HepG2 (cell line): ENCODE data around the gene NUP93. TPM values are rescaled to one million over a fixed set of nuclear protein-coding genes. Genes with fewer than 3 reads are reported as not detected.

Source experiments
- CREB3 ChIP-seq: sonication (generic); formaldehyde crosslinking; IDR thresholded peaks from 2 replicates; pipeline ENCODE4 v1.5.0; 2020; ENCODE audit warnings: missing genetic modification reagents
- ELF3 ChIP-seq: IDR thresholded peaks from 2 replicates; pipeline ENCODE4 v1.6.1; 2016; ENCODE audit warnings: missing genetic modification reagents, missing compliant biosample characterization
- HIC2 ChIP-seq: sonication (generic); formaldehyde crosslinking; IDR thresholded peaks from 2 replicates; pipeline ENCODE4 v1.9.0; 2022; ENCODE audit warnings: low read depth, missing genetic modification reagents
- HNRNPL ChIP-seq: fragments of 200-400 bp; formaldehyde crosslinking; IDR thresholded peaks from 2 replicates; pipeline ENCODE4 v1.6.1; 2017; ENCODE audit warnings: mild to moderate bottlenecking, low read depth, low read length
- ISL2 ChIP-seq: sonication (generic); formaldehyde crosslinking; IDR thresholded peaks from 2 replicates; pipeline ENCODE4 v1.5.0; 2020; ENCODE audit warnings: missing genetic modification reagents
- LCORL ChIP-seq, 2 experiments: fragments of 450-650 bp in 1 of 2; sonication (generic) in 1 of 2; formaldehyde crosslinking in 1 of 2; IDR thresholded peaks; 2 replicates each; pipeline versions ENCODE4 v1.5.0 to v1.6.1; 2017 to 2020; ENCODE audit warnings: antibody characterized with exemption in 1 of 2, missing genetic modification reagents in 1 of 2
- MAFF ChIP-seq: IDR thresholded peaks from 2 replicates; pipeline ENCODE4 v1.6.1; 2011; ENCODE audit warnings: low read depth, low read length, improper control_type of control experiment
- MAFG ChIP-seq: sonication (generic); formaldehyde crosslinking; IDR thresholded peaks from 2 replicates; pipeline ENCODE4 v1.5.1; 2020; ENCODE audit warnings: mild to moderate bottlenecking, missing genetic modification reagents
- MAFK ChIP-seq, 2 experiments: IDR thresholded peaks in 1 of 2; conservative IDR thresholded peaks in 1 of 2; 2 replicates each; pipeline ENCODE4 v1.6.1; 2011; ENCODE audit warnings: improper control_type of control experiment in 2 of 2, low read length in 2 of 2
- NFATC3 ChIP-seq: sonication (generic); formaldehyde crosslinking; IDR thresholded peaks from 2 replicates; pipeline ENCODE4 v1.5.1; 2020; ENCODE audit warnings: mild to moderate bottlenecking, missing genetic modification reagents
- RAD21 ChIP-seq: fragments of 450-650 bp; formaldehyde crosslinking; IDR thresholded peaks from 2 replicates; pipeline ENCODE4 v1.5.0; 2020; ENCODE audit warnings: mild to moderate bottlenecking
- USF2 ChIP-seq, 2 experiments: sonication (generic) in 1 of 2; formaldehyde crosslinking in 1 of 2; IDR thresholded peaks; 2 replicates each; pipeline versions ENCODE4 v1.5.1 to v1.6.1; 2011 to 2020; ENCODE audit warnings: borderline replicate concordance in 1 of 2, low read depth in 1 of 2, low read length in 1 of 2, mild to moderate bottlenecking in 1 of 2, missing genetic modification reagents in 1 of 2, moderate library complexity in 1 of 2
- ZBTB33 ChIP-seq: sonication (generic); formaldehyde crosslinking; IDR thresholded peaks from 2 replicates; pipeline ENCODE4 v1.4.0; 2020; ENCODE audit warnings: missing genetic modification reagents
- ZBTB43 ChIP-seq: sonication (generic); formaldehyde crosslinking; conservative IDR thresholded peaks from 2 replicates; pipeline ENCODE4 v1.4.0; 2020; ENCODE audit warnings: missing genetic modification reagents
- ZNF18 ChIP-seq: sonication (generic); formaldehyde crosslinking; IDR thresholded peaks from 2 replicates; pipeline ENCODE4 v1.8.0; 2022; ENCODE audit warnings: mild to moderate bottlenecking, missing genetic modification reagents; ENCODE audit not compliant: insufficient replicate concordance
- ZNF704 ChIP-seq: sonication (generic); formaldehyde crosslinking; IDR thresholded peaks from 2 replicates; pipeline ENCODE4 v1.8.1; 2023; ENCODE audit warnings: mild to moderate bottlenecking, inconsistent platforms, moderate library complexity, missing genetic modification reagents, borderline replicate concordance
- polyA plus RNA-seq, 8 experiments: library from polyadenylated mRNA; depleted of rRNA in 3 of 8; stranded (reverse) in 7 of 8; unstranded in 1 of 8; fragments of >200 nt; fragmentation: Illumina TruSeq in 4 of 8; extraction: Trizol in 4 of 8; gene quantifications; 2 replicates each; pipeline versions ENCODE4 v1.2.1 to v1.2.3, GENCODE V29; 2011 to 2016; ENCODE audit warnings: low read depth in 4 of 8, missing spikeins in 1 of 8, mixed read lengths in 1 of 8; ENCODE audit not compliant: insufficient read depth in 1 of 8
- total RNA-seq, 5 experiments: library from RNA; depleted of rRNA; stranded (reverse); fragments of >200 nt; fragmentation: Illumina TruSeq; extraction: Trizol; gene quantifications; 2 replicates each; pipeline ENCODE4 v1.2.3, GENCODE V29; 2016; ENCODE audit warnings: low read depth in 1 of 5

NUP93 gene
- total and polyA plus RNA-seq, 2 of the 13 experiments (the other 11 are each of a cell fraction or from before 2014, with no cell fraction given) = 58.5 to 140 TPM

GRCh38 chr16:56789360-56789759 is 59.4 kb downstream of the NUP93 start (continued):
- TF ChIP-seq LCORL (IDR thresholded peaks at IDR 0.05) (no peak), LCORL (CRISPR knock-in tag; IDR thresholded peaks at IDR 0.05) (no peak), MAFG (peak; percentile 96), HIC2 (CRISPR knock-in tag) (0 out of 2 replicates have a peak, but pooled peaks have one; percentile 47), ISL2 (no peak), ZBTB43 (CRISPR knock-in tag) (0 out of 2 replicates have a peak, but pooled peaks have one; percentile 35), ZBTB33 (peak; percentile 52; the same call in 1 of the 2 replicates), ELF3 (CRISPR knock-in tag) (peak; percentile 30; the same call in 1 of the 2 replicates), HNRNPL (0 out of 2 replicates have a peak, but pooled peaks have one; percentile 42), CREB3 (0 out of 2 replicates have a peak, but pooled peaks have one; percentile 46), USF2 (IDR thresholded peaks at IDR 0.05; ENCODE audit: low read depth, low read length) (no peak), USF2 (CRISPR knock-in tag; IDR thresholded peaks at IDR 0.05; ENCODE audit: borderline replicate concordance) (no peak), MAFF (peak; percentile 97), ZNF18 (CRISPR knock-in tag) (no peak), ZNF704 (CRISPR knock-in tag) (no peak), NFATC3 (no peak), MAFK (conservative IDR thresholded peaks at IDR 0.05 in 1 of 2, IDR thresholded peaks at IDR 0.05 in 1 of 2; ENCODE audit: low read length in 2 of 2) (peak; percentile 98 to 99), RAD21 (CRISPR knock-in tag) (peak; percentile 79)
